Omental fat pad (tissue), 4 donors: Measurements from ENCODE around the gene NAV2. TPM values are rescaled to one million over a fixed set of nuclear protein-coding genes. Genes with fewer than 3 reads are reported as not detected.

ENCODE experiments used
- ATAC-seq: fragments of 150-250 bp; one replicate; pipeline ENCODE4 v1.9.1; 2016; ENCODE audit warnings: mild to moderate bottlenecking, moderate library complexity; ENCODE audit not compliant: low FRiP score
- DNase-seq: peaks from one replicate; pipeline ENCODE4 v3.0.0-alpha.2; 2019; ENCODE audit warnings: low spot score
- total RNA-seq, 4 donors: library from RNA; depleted of rRNA; stranded (reverse); fragments of >200 nt; gene quantifications; one replicate each; pipeline ENCODE4 v1.1.0, GENCODE V29; 2016
- TF ChIP-seq, protein P1 (sequence below), 3 donors: fragments of 450-650 bp; IDR thresholded peaks; one replicate each; pipeline ENCODE4 v1.5.1; 2016 to 2017; ENCODE audit warnings: antibody characterized with exemption in 3 of 3, mild to moderate bottlenecking in 3 of 3, moderate library complexity in 2 of 3

The NAV2 gene
- total RNA-seq, 4 donors from 2014 or later = 6.3 to 41.6 (median 13.0) TPM

DNA sequence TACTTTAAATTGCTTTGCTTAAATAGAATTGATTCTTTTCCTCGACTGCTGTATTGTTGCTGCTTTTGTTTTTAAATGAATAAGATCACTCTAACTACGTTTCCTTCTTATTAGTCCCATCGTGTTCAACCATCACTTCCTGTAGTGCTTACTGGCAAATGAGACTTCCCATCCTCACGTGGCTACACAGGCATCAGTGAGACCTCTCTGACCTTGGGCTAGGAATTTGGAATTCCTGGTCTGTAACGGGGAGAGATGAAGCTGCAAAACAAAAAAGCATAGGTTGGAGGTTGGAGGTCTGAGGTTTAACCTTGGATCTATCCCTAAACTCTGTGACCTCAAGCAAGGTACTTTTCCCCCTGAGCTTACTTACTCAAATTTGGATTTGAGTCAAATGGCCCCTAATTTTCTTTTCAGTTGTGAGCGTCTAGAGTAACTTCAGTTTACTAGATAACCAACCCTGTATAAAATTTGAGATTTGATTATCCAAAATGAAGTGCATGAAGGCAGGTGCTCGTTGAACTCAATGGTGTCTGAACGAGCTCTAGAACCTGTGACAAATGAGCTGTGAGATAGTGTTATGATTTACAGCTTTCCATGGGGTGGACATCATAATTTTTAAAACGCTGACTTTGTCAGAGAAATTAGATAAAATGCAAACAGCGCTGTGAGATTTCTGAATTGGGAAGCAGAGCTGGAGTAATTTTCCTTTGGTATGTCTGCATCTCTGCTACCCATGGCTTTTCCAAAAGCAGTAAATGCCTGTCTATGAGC, 296.4 kb downstream of the NAV2 start:
- no peak for ATAC-seq
- DNase-seq = no peak
- TF ChIP-seq, protein P1, sequence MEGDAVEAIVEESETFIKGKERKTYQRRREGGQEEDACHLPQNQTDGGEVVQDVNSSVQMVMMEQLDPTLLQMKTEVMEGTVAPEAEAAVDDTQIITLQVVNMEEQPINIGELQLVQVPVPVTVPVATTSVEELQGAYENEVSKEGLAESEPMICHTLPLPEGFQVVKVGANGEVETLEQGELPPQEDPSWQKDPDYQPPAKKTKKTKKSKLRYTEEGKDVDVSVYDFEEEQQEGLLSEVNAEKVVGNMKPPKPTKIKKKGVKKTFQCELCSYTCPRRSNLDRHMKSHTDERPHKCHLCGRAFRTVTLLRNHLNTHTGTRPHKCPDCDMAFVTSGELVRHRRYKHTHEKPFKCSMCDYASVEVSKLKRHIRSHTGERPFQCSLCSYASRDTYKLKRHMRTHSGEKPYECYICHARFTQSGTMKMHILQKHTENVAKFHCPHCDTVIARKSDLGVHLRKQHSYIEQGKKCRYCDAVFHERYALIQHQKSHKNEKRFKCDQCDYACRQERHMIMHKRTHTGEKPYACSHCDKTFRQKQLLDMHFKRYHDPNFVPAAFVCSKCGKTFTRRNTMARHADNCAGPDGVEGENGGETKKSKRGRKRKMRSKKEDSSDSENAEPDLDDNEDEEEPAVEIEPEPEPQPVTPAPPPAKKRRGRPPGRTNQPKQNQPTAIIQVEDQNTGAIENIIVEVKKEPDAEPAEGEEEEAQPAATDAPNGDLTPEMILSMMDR (IDR thresholded peaks at IDR 0.05) = no peak

GRCh38 chr11:20010156-20010850, 297.7 kb downstream of the NAV2 start:
- DNase-seq (no peak), ATAC-seq (no peak)
- TF ChIP-seq, protein P1 (IDR thresholded peaks at IDR 0.05) = no peak

GRCh38 chr11:20010851-20011225, 298.2 kb downstream of the NAV2 start:
- ATAC-seq = no peak
- TF ChIP-seq, protein P1 (IDR thresholded peaks at IDR 0.05) = no peak
- DNase-seq = no peak

DNA sequence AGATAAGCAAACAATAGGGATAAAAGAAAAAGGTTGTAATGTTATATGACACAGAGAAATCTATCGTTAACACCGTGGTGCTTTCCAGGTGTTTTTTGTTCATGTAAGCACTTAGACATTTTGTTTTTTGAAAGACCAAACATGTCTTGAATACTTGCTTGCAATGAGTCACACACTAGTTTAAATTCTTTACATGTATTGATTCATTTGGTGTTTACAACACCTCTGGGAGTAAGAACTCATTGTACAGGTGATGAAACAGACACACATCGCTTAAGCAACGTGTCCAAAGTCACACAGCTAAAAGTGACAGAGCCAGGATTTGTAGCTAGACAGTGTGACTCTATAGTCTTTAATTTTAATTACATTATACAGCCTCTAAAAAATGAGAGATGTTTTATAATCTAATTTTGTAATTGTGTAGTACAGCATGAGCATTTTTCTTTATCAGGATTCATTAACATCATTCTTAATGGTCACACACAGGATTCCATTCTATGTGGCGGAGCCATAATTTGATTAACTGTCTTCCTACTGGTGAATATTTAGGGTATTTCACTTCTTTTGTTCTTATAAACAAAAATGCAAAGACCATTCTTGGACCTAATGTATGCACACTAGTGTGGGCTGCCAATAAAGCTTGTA, 298.8 kb downstream of the NAV2 start:
- ATAC-seq (no peak), DNase-seq (no peak)
- TF ChIP-seq, protein P1 (IDR thresholded peaks at IDR 0.05) = no peak

DNA sequence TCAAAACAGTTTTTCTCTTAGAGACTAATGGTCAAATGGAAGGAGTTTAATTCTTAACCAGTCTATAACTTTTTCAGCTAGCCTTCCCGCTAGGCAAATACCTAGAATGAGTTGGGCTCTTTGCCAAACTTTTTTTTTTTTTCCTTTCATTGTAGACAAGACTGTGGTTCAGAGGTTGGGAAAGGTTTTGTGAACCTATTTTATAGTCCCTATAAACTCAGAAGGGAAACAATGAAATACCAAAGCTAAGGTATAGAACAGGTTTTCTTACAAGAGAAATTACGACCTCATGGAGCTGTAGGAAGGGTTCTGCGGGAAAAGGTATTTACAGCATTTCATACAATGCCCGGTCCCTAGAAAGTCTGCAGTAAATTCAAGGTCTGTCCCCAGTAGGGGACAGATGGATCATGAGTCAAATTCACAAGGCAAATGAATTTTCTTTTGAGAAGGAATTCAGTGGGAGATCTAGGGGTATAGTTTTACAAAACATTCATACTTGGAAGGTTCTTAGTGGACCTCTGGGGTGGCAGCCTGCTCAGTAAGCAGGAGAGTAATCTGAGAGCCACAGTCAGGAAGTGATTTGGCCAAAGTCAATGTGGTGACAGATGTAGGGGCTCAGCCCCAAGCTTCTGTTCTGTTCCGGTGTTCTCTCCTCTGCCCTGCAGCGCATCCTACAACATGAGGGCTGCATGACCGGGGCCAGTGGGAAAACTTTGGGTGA, 300.9 kb downstream of the NAV2 start:
- no peak for ATAC-seq
- TF ChIP-seq, protein P1 (IDR thresholded peaks at IDR 0.05) = no peak

DNA sequence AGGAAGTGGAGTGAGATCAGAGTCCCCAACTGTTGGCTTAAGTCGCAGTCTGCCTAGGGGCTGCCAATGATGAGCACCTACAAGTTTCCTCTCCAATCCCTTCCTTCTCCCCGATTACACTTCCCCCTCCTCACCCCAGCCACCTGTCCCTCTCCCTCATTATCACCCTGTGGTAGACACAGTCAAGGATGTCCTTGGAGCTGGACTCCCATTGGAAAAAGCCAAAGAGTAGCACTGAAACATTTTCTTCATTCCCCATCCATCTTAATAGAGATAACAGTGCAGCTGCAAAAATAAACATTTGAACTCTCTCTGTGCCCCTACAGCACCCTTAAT, 301.4 kb downstream of the NAV2 start:
- TF ChIP-seq, protein P1 (IDR thresholded peaks at IDR 0.05) = no peak
- ATAC-seq (no peak), DNase-seq (no peak)

More for the DNA sequence above, 300.9 kb downstream of the NAV2 start:
- DNase-seq = no peak
